Endothelial cell of umbilical vein (primary cell): ENCODE data around the gene C1orf167.

Source experiments
- EZH2 ChIP-seq: IDR thresholded peaks from 2 replicates; pipeline ENCODE4 v1.6.1; 2012; ENCODE audit warnings: borderline replicate concordance, low read depth, mild to moderate bottlenecking, moderate library complexity, low read length, inconsistent platforms; ENCODE audit not compliant: severe bottlenecking
- FOS ChIP-seq: IDR thresholded peaks from 2 replicates; pipeline ENCODE4 v1.6.1; 2011; ENCODE audit warnings: mild to moderate bottlenecking, low read length, moderate library complexity, borderline replicate concordance; ENCODE audit not compliant: insufficient read depth
- MYC ChIP-seq: IDR thresholded peaks from one replicate; pipeline ENCODE4 v1.6.1; 2011; ENCODE audit warnings: mild to moderate bottlenecking, low read depth, low read length
- POLR2A ChIP-seq: IDR thresholded peaks from 2 replicates; pipeline ENCODE4 v1.6.1; 2012; ENCODE audit warnings: low read depth, mild to moderate bottlenecking, control low read depth, low read length
- POLR2AphosphoS5 ChIP-seq: IDR thresholded peaks from 2 replicates; pipeline ENCODE4 v1.6.1; 2012; ENCODE audit warnings: low read depth, mild to moderate bottlenecking, control low read depth, low read length, moderate library complexity; ENCODE audit not compliant: insufficient read depth
- TF ChIP-seq, protein P1 (sequence below), 2 donors: IDR thresholded peaks; 1 replicate in 1 of 2; 2 replicates in 1 of 2; pipeline ENCODE4 v1.5.1; 2011; ENCODE audit warnings: low read length in 2 of 2, mild to moderate bottlenecking in 2 of 2, moderate library complexity in 2 of 2, control low read depth in 1 of 2, inconsistent platforms in 1 of 2, low read depth in 1 of 2; ENCODE audit not compliant: insufficient read depth in 1 of 2; ENCODE audit errors: extremely low read depth in 1 of 2

DNA sequence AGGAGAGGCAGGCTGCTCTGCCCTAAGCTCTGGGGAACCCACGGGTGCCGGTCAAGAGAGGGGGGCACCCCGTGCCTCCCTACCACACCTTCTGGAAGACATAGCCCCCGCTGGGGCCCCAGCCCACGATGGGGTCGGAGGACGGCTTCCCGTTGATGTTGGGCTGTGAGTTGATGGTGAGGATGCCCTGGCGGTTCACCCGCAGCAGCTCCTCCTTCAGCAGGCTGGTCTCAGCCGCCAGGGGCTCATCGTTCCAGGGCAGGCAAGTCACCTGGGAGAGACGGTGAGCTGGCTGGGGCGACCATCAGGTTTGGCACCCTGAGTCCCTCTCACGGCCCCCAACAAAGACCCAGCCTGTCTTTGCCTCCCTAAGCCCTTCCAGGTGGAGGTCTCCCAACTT lies 31.8 kb downstream of the C1orf167 start:
- no peak for TF ChIP-seq EZH2
- TF ChIP-seq, protein P1, sequence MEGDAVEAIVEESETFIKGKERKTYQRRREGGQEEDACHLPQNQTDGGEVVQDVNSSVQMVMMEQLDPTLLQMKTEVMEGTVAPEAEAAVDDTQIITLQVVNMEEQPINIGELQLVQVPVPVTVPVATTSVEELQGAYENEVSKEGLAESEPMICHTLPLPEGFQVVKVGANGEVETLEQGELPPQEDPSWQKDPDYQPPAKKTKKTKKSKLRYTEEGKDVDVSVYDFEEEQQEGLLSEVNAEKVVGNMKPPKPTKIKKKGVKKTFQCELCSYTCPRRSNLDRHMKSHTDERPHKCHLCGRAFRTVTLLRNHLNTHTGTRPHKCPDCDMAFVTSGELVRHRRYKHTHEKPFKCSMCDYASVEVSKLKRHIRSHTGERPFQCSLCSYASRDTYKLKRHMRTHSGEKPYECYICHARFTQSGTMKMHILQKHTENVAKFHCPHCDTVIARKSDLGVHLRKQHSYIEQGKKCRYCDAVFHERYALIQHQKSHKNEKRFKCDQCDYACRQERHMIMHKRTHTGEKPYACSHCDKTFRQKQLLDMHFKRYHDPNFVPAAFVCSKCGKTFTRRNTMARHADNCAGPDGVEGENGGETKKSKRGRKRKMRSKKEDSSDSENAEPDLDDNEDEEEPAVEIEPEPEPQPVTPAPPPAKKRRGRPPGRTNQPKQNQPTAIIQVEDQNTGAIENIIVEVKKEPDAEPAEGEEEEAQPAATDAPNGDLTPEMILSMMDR (IDR thresholded peaks at IDR 0.05; ENCODE audit: extremely low read depth in 1 of 2, insufficient read depth in 1 of 2, low read depth in 1 of 2, low read length in 2 of 2) = no peak
- no peak for TF ChIP-seq MYC
- no peak for TF ChIP-seq POLR2AphosphoS5
- no peak for TF ChIP-seq POLR2A
- no peak for TF ChIP-seq FOS
